WTC11 (cell line): Measurements from ENCODE around the gene SEMA7A.

ENCODE experiments used
- CREB1 ChIP-seq: sonication (generic); formaldehyde crosslinking; IDR thresholded peaks from 2 replicates; pipeline ENCODE4 v1.8.0; 2023; ENCODE audit warnings: mild to moderate bottlenecking, missing genetic modification reagents
- MLX ChIP-seq: sonication (generic); formaldehyde crosslinking; IDR thresholded peaks from 2 replicates; pipeline ENCODE4 v1.8.1; 2023; ENCODE audit warnings: mild to moderate bottlenecking, missing genetic modification reagents, moderate library complexity

DNA sequence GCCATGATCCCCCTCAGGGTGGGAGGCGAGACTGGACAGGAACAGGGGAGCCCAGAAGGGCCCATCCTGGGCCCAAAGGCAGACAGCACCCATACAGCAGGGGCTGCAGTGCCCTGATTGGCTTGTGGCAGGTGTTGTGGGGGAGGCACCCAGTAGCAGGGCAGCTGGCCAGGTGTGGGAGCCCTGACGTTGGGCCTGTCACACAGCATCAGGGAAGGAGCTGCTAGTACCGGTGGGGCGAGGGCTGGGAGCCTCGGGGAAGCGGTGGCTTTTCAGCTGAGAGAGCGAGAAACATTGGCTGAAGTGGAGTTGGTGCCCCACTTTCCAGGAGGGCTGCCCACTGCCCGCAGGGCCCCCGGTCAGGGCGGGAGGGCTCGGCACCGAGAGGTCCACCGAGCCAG, 46.6 kb downstream of the SEMA7A start:
- TF ChIP-seq MLX (CRISPR knock-in tag) (no peak), CREB1 (CRISPR knock-in tag) (no peak)
